Hepatocyte (in vitro differentiated cells): ENCODE data around the gene DDIT3. TPM values are rescaled to one million over a fixed set of nuclear protein-coding genes. Genes with fewer than 3 reads are reported as not detected.

ENCODE experiments used
- DNase-seq: peaks from one replicate; pipeline ENCODE4 v3.0.0-alpha.2; 2016; ENCODE audit warnings: low spot score
- H2AFZ ChIP-seq: fragments of 200-600 bp; sonication (generic); 2 replicates; pipeline ENCODE4 v1.6.0; 2016; ENCODE audit warnings: antibody characterized with exemption, mild to moderate bottlenecking
- H3K27ac ChIP-seq: fragments of 200-600 bp; sonication (generic); 2 replicates; pipeline ENCODE4 v1.5.1; 2016; ENCODE audit warnings: mild to moderate bottlenecking
- H3K27me3 ChIP-seq: fragments of 200-600 bp; sonication (generic); 2 replicates; pipeline ENCODE4 v1.6.1; 2016
- H3K36me3 ChIP-seq: fragments of 200-600 bp; sonication (generic); replicated peaks from 2 replicates; pipeline ENCODE4 v1.5.1; 2016; ENCODE audit warnings: low read depth; ENCODE audit not compliant: insufficient read depth
- H3K4me1 ChIP-seq: fragments of 200-600 bp; sonication (generic); 2 replicates; pipeline ENCODE4 v1.5.1; 2016; ENCODE audit warnings: mild to moderate bottlenecking, moderate library complexity; ENCODE audit not compliant: insufficient read depth
- H3K4me2 ChIP-seq: fragments of 200-600 bp; sonication (generic); 2 replicates; pipeline ENCODE4 v1.6.0; 2016
- H3K4me3 ChIP-seq: fragments of 200-600 bp; sonication (generic); 2 replicates; pipeline ENCODE4 v1.5.1; 2016; ENCODE audit warnings: mild to moderate bottlenecking
- H3K79me2 ChIP-seq: fragments of 200-600 bp; sonication (generic); 2 replicates; pipeline ENCODE4 v1.6.0; 2017; ENCODE audit warnings: mild to moderate bottlenecking
- H3K9me2 ChIP-seq: fragments of 200-600 bp; sonication (generic); replicated peaks from 2 replicates; pipeline ENCODE4 v1.6.0; 2017; ENCODE audit warnings: mild to moderate bottlenecking; ENCODE audit not compliant: insufficient read depth
- H3K9me3 ChIP-seq: fragments of 200-600 bp; sonication (generic); 2 replicates; pipeline ENCODE4 v1.5.1; 2016; ENCODE audit warnings: low read depth, mild to moderate bottlenecking
- H4K20me1 ChIP-seq: fragments of 200-600 bp; sonication (generic); 2 replicates; pipeline ENCODE4 v1.6.0; 2016; ENCODE audit warnings: mild to moderate bottlenecking; ENCODE audit not compliant: insufficient read depth, poor library complexity, severe bottlenecking
- CTCF ChIP-seq: fragments of 200-600 bp; sonication (generic); IDR thresholded peaks from 2 replicates; pipeline ENCODE4 v1.5.1; 2016; ENCODE audit warnings: antibody characterized with exemption, mild to moderate bottlenecking; ENCODE audit not compliant: poor library complexity
- EZH2 ChIP-seq: fragments of 200-600 bp; sonication (generic); IDR thresholded peaks from 2 replicates; pipeline ENCODE4 v1.6.1; 2016; ENCODE audit warnings: antibody characterized with exemption, mild to moderate bottlenecking, borderline replicate concordance
- EZH2phosphoT487 ChIP-seq: fragments of 200-600 bp; sonication (generic); IDR thresholded peaks from one replicate; pipeline ENCODE4 v1.6.1; 2018; ENCODE audit warnings: antibody characterized with exemption, mild to moderate bottlenecking, low read depth, moderate library complexity; ENCODE audit not compliant: unreplicated experiment, severe bottlenecking
- WGBS: methylation state at CpG from one replicate; pipeline ENCODE4 v1.1.6; 2016; ENCODE audit warnings: low lambda C conversion rate; ENCODE audit errors: missing lambda C conversion rate; 5-methylcytosine and 5-hydroxymethylcytosine counted together
- polyA plus RNA-seq: library from polyadenylated mRNA; unstranded; fragments of >200 nt; fragmentation: Nextera tagmentation; extraction: Ambion mirVana; gene quantifications from 2 replicates; pipeline ENCODE4 v1.2.1, GENCODE V29; 2016
- total RNA-seq: library from RNA; depleted of rRNA; stranded (reverse); fragments of >200 nt; gene quantifications from 2 replicates; pipeline ENCODE4 v1.2.3, GENCODE V29; 2014

The DDIT3 gene
- total and polyA plus RNA-seq, 2 experiments from 2014 or later: 92.7 to 133 TPM

GRCh38 chr12:57500213-57500612 is 20.1 kb downstream of the DDIT3 start:
- Histone ChIP-seq H3K4me3 (no peak overlapping the region), H3K36me3 (no peaks in the 10 kb centered on the region), H3K79me2 (no peaks in the 10 kb centered on the region), H4K20me1 (no peaks in the 10 kb centered on the region), H2AFZ (no peak overlapping the region), H3K27me3 (no peaks in the 10 kb centered on the region), H3K4me1 (no peaks in the 10 kb centered on the region), H3K27ac (no peak overlapping the region), H3K9me3 (no peaks in the 10 kb centered on the region), H3K4me2 (no peak overlapping the region), H3K9me2 (no peaks in the 10 kb centered on the region)
- no peak for TF ChIP-seq CTCF
- no peak for TF ChIP-seq EZH2
- TF ChIP-seq EZH2phosphoT487: no peak
- WGBS: 96% methylated on average over 11 of the region's 11 CpGs
- DNase-seq: no peak

GRCh38 chr12:57498571-57498970 is 21.7 kb downstream of the DDIT3 start:
- Histone ChIP-seq H3K79me2 (no peaks in the 10 kb centered on the region), H4K20me1 (no peaks in the 10 kb centered on the region), H3K4me3 (no peak overlapping the region), H3K9me3 (no peaks in the 10 kb centered on the region), H3K9me2 (no peaks in the 10 kb centered on the region), H3K27ac (no peak overlapping the region), H3K4me1 (no peaks in the 10 kb centered on the region), H3K27me3 (no peaks in the 10 kb centered on the region), H3K36me3 (no peaks in the 10 kb centered on the region), H2AFZ (no peak overlapping the region), H3K4me2 (no peak overlapping the region)
- TF ChIP-seq EZH2phosphoT487 (no peak), EZH2 (no peak), CTCF (no peak)
- no peak for DNase-seq
- WGBS: 100% methylated on average over 4 of the region's 4 CpGs

- Histone ChIP-seq H3K36me3 (no peaks in the 10 kb centered on the region), H3K27me3 (no peaks in the 10 kb centered on the region), H3K4me1 (no peaks in the 10 kb centered on the region), H3K27ac (no peak overlapping the region), H2AFZ (no peak overlapping the region), H3K4me3 (no peak overlapping the region), H3K79me2 (no peaks in the 10 kb centered on the region), H3K4me2 (no peak overlapping the region), H4K20me1 (no peaks in the 10 kb centered on the region), H3K9me2 (no peaks in the 10 kb centered on the region), H3K9me3 (no peaks in the 10 kb centered on the region)
- 89% methylated on average over 9 of the region's 9 CpGs for WGBS
- no peak for DNase-seq
- TF ChIP-seq EZH2: no peak
- TF ChIP-seq CTCF: no peak
- TF ChIP-seq EZH2phosphoT487: no peak
Measured at GRCh38 chr12:57498132-57498502, 22.2 kb downstream of the DDIT3 start.
